ENCODE results near the gene ENDOU. TPM values are rescaled to one million over a fixed set of nuclear protein-coding genes. Genes with fewer than 3 reads are reported as not detected.

The ENDOU gene
- total RNA-seq, 1 experiment from 2014 or later = not detected

DNA sequence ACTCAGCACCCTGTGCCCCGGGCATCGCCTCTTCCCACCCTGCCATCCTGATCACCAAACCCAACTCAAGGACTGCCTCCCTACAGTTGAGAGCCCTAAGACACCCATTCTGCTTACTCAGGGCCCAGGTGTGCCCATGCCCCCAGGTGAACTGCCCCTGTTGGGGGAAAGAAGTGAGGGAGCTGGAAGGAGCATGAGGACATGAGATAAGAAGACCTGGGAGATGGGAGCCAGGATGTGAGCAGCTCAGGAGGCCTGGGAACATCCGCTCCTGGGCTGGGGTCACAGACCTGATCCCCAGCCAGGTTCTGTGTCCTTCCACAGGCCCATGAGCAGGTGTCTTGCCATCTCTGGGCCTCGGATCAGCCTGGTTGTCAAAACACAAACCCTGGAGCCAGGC is 26.8 kb upstream of the ENDOU start:
- Histone ChIP-seq H3K4me1 (ENCODE audit: control insufficient read depth in 1 of 2, insufficient read depth in 2 of 2, low read length in 2 of 2) (peaks cover 32 to 42% of the 10 kb centered on the region in 2 experiments), H3K36me3 (ENCODE audit: control insufficient read depth in 1 of 2, insufficient read depth in 2 of 2, low read length in 2 of 2) (no peaks in the 10 kb centered on the region), H3K9me3 (ENCODE audit: control insufficient read depth in 1 of 2, insufficient read depth in 1 of 2, low read depth in 1 of 2, low read length in 2 of 2) (no peaks in the 10 kb centered on the region), H4K20me1 (ENCODE audit: insufficient read depth) (no peaks in the 10 kb centered on the region), H3K27me3 (ENCODE audit: insufficient read depth, low read length) (no peaks in the 10 kb centered on the region), H2AFZ (ENCODE audit: low read depth, low read length, poor library complexity, severe bottlenecking) (no peak overlapping the region), H3K79me2 (ENCODE audit: insufficient read depth, low read length) (no peaks in the 10 kb centered on the region), H3K9ac (ENCODE audit: low read length) (0 out of 2 replicates have a peak overlapping the region, but pooled peaks have one; percentile 40), H3K27ac (ENCODE audit: low read depth, low read length) (no peak overlapping the region), H3K4me3 (replicated peaks in 1 of 2; ENCODE audit: low read depth in 1 of 2, low read length in 2 of 2) (no peak overlapping the region), H3K9me2 (ENCODE audit: insufficient read depth) (no peaks in the 10 kb centered on the region), H3K4me2 (ENCODE audit: low read length) (peak overlapping the region; percentile 85)
- ATAC-seq = no peak
- CTCF ChIA-PET = interaction anchor here (3.5 to 9.1 kb wide), 2 partner anchors 9 to 14 kb away, joined by 25 to 75 read pairs; no protein-coding TSS in a partner anchor
- RAD21 ChIA-PET (ENCODE audit: low non-redundant PET in 1 of 2, low total read pairs in 2 of 2, uncharacterized antibody in 2 of 2, unreplicated experiment in 2 of 2) = no interaction called here
- POLR2A ChIA-PET = no interaction called here
- TF ChIP-seq ELF1 (IDR thresholded peaks at IDR 0.05; ENCODE audit: borderline replicate concordance, low read depth) = no peak
- no peak for TF ChIP-seq EZH2phosphoT487 (IDR thresholded peaks at IDR 0.05; ENCODE audit: borderline replicate concordance)
- no peak for TF ChIP-seq CBX3 (IDR thresholded peaks at IDR 0.05; ENCODE audit: low read depth)
- no peak for TF ChIP-seq EGR1 (IDR thresholded peaks at IDR 0.05; ENCODE audit: low read depth)
- TF ChIP-seq, protein P1, sequence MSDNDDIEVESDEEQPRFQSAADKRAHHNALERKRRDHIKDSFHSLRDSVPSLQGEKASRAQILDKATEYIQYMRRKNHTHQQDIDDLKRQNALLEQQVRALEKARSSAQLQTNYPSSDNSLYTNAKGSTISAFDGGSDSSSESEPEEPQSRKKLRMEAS (IDR thresholded peaks at IDR 0.05) = no peak
- BruUV-seq (replicated peaks) = no TSS peak
- no peak for DNase-seq (ENCODE audit: low read depth, low spot score)
- intact Hi-C loops (cut with micrococcal nuclease) = no loop called here

GRCh38 chr12:47751561-47751960 is 26.3 kb upstream of the ENDOU start:
- no peak overlapping the region for H3K4me2 ChIP-seq (ENCODE audit: low read length)
- no peaks in the 10 kb centered on the region for H3K36me3 ChIP-seq (ENCODE audit: control insufficient read depth in 1 of 2, insufficient read depth in 2 of 2, low read length in 2 of 2)

More at GRCh38 chr12:47751561-47751960, 26.3 kb upstream of the ENDOU start:
- no TSS peak for BruUV-seq (replicated peaks)
- CTCF ChIA-PET = interaction anchor here (9.1 kb wide), 1 partner anchor 9 kb away, joined by 75 read pairs; no protein-coding TSS in a partner anchor
- Histone ChIP-seq H3K27me3 (ENCODE audit: insufficient read depth, low read length) (no peaks in the 10 kb centered on the region), H3K27ac (ENCODE audit: low read depth, low read length) (no peak overlapping the region), H3K4me1 (ENCODE audit: control insufficient read depth in 1 of 2, insufficient read depth in 2 of 2, low read length in 2 of 2) (peaks cover 32 to 42% of the 10 kb centered on the region in 2 experiments), H2AFZ (ENCODE audit: low read depth, low read length, poor library complexity, severe bottlenecking) (no peak overlapping the region), H3K79me2 (ENCODE audit: insufficient read depth, low read length) (no peaks in the 10 kb centered on the region), H3K9ac (ENCODE audit: low read length) (no peak overlapping the region), H4K20me1 (ENCODE audit: insufficient read depth) (no peaks in the 10 kb centered on the region), H3K9me3 (ENCODE audit: control insufficient read depth in 1 of 2, insufficient read depth in 1 of 2, low read depth in 1 of 2, low read length in 2 of 2) (no peaks in the 10 kb centered on the region), H3K9me2 (ENCODE audit: insufficient read depth) (no peaks in the 10 kb centered on the region), H3K4me3 (replicated peaks in 1 of 2; ENCODE audit: low read depth in 1 of 2, low read length in 2 of 2) (no peak overlapping the region)
- intact Hi-C loops (cut with micrococcal nuclease) = no loop called here
- RAD21 ChIA-PET (ENCODE audit: low non-redundant PET in 1 of 2, low total read pairs in 2 of 2, uncharacterized antibody in 2 of 2, unreplicated experiment in 2 of 2) = no interaction called here
- TF ChIP-seq JUND (IDR thresholded peaks at IDR 0.05) = no peak
- DNase-seq (ENCODE audit: low read depth, low spot score) (no peak), ATAC-seq (no peak)
- POLR2A ChIA-PET = no interaction called here
